ENCODE data around the gene PRICKLE4. TPM values are rescaled to one million over a fixed set of nuclear protein-coding genes. Genes with fewer than 3 reads are reported as not detected.
"Not testable (repeated sequence)": the region's sequence is repeated elsewhere in the genome, so short reads cannot be mapped to it uniquely, and the experiment has no call there.

Gene PRICKLE4
- total RNA-seq, 1 donor from 2014 or later, result 6.4 TPM

- DNase-seq (ENCODE audit: extremely low read depth, low read depth, low spot score), result no peak
Measured at GRCh38 chr6:41744236-41744787, 36.3 kb upstream of the PRICKLE4 start.

- no peak for DNase-seq (ENCODE audit: extremely low read depth, low read depth, low spot score)
Measured at GRCh38 chr6:41746107-41746506, 34.5 kb upstream of the PRICKLE4 start.

- no peak for DNase-seq (ENCODE audit: extremely low read depth, low read depth, low spot score)
Measured at GRCh38 chr6:41747256-41748101, 33.1 kb upstream of the PRICKLE4 start, which contains the start of gene PGC. Gene PGC, minus strand, starts transcription at chr6:41747397. Its CDS starts 63 bp downstream, at chr6:41747334.

GRCh38 chr6:41748102-41748477 lies 32.5 kb upstream of the PRICKLE4 start:
- no peak for DNase-seq (ENCODE audit: extremely low read depth, low read depth, low spot score)

DNA sequence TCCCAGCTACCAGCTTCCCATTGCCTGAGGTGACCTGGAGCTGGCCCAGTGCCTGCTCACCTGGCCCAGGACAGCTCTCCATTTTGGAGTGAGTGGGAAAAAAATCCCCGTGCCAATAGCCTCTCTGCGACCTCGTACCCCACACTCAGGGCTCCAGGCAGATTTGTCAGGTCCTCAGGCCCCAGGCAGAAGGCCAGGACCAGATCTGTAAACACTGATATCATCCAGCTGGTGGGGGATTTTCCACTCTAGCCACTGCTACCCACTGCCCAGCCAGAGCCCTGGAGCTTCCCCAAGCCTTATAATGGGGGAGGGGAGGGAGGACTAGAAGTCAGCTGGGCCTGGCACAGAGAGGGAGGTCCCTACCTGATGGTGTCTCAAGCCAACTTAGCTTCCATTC lies 32.0 kb upstream of the PRICKLE4 start:
- no peak for DNase-seq (ENCODE audit: extremely low read depth, low read depth, low spot score)

DNA sequence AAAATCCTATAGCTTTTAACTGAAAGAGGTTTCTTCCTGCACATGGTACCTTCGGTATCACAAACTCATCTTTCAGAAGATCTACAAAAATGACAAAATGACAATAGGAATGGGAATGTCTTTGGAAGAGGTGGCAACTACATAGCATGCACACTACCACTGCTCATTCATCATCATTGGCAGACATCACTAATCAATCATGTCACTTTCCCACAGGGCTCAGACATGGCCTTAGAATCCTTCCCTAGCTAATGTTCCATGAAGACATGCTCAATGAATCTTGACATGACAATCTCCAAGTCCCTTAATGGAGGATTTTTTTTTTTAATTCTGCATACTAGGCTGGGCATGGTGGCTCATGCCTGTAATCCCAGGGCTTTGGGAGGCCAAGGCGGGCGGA lies 30.2 kb upstream of the PRICKLE4 start:
- DNase-seq (ENCODE audit: extremely low read depth, low read depth, low spot score), result no peak

DNA sequence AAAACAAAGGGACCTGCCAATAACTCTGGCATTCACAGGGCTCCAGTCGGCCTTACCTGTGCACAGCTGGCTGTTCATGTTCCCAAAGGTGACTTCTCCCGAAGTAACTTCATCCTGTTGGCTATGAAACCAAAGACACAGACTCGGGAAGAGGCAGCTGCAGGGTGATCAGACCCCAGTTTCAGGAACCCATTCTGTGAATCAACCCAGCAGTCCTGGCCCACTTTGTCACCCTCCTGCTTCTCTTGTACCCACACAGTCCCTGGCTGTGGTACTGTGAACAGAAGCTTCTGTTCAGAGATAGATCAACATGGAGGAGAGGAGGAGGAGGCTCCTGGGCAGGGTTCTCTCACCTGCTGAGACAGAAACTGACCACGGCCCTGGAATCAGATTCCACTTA lies 24.7 kb upstream of the PRICKLE4 start:
- no peak for DNase-seq (ENCODE audit: extremely low read depth, low read depth, low spot score)

DNA sequence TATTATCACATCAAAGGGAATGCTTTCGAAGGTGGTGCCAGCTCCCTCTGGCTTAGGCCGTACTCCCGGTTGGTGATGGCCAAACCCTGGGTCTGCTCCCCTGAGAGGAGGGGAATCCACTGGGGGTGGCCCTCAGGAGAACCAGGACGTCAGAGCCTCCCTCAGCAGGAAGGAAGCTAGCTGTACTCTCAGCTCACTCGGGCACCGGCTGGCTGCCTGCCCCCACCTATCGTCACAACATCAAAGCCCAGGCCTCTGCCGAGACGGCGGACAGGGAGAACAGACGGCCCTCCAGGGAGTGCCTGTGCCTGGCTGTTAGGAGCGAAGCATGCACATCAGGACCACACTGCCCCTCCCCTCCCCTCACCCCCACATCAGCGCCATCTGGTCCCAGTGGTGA lies 24.2 kb upstream of the PRICKLE4 start:
- DNase-seq (ENCODE audit: extremely low read depth, low read depth, low spot score), result no peak

DNA sequence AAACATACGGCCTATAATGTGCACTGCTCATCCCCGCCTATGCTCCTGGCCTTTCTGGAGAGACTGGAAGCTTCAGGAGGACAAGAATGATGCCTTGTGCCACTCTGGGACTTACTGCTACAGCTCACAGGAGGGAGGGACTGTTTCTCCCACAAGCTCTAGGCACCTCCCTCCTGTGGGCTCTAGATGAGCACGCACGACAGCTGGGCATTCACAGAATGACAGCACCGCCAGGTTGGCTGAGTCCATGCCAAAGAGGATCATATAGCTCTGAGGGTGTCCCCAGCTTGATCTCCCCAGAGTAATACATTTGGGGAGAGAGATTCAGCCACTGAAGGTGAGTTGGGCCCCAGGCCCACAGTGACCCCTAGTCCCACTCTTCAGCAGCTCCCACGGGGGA lies 23.3 kb upstream of the PRICKLE4 start:
- no peak for DNase-seq (ENCODE audit: extremely low read depth, low read depth, low spot score)

DNA sequence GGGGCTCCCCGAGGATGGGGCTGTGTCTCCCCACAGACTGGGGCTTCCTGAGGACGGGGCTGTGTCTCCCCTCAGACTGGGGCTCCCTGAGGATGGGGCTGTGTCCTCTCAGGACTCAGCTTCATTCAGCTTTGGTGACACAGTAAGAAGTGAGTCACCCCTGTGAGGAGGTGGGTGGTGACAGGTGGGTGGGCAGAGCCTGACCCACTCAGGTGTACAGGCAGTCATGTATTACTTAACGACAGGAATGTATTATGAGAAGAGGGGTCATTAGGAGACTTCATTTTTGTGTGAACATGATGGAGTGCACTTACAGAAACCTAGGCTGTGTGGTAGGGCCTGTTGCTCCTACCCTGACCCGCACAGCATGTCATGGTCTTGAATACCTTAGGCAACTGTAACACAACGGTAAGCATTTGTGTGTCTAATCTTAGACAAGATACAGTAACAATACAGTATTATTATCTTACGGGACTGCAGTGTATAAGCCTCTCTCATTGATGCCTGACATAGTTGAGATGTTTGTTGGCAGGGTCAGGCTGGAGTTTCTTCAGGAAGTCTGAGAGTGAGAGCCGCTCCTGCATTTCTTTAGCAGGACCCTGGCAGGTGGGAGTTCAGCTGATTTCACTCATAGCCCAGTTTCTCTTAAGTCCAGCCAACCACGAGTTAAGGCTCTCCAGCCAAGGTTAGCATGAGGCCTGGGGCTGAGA lies 22.5 kb upstream of the PRICKLE4 start:
- DNase-seq (ENCODE audit: extremely low read depth, low read depth, low spot score), result no peak

- no peak for DNase-seq (ENCODE audit: extremely low read depth, low read depth, low spot score)
Measured at GRCh38 chr6:41758641-41759035, 21.9 kb upstream of the PRICKLE4 start.

GRCh38 chr6:41759106-41759904 lies 21.3 kb upstream of the PRICKLE4 start:
- no peak for DNase-seq (ENCODE audit: extremely low read depth, low read depth, low spot score)

DNA sequence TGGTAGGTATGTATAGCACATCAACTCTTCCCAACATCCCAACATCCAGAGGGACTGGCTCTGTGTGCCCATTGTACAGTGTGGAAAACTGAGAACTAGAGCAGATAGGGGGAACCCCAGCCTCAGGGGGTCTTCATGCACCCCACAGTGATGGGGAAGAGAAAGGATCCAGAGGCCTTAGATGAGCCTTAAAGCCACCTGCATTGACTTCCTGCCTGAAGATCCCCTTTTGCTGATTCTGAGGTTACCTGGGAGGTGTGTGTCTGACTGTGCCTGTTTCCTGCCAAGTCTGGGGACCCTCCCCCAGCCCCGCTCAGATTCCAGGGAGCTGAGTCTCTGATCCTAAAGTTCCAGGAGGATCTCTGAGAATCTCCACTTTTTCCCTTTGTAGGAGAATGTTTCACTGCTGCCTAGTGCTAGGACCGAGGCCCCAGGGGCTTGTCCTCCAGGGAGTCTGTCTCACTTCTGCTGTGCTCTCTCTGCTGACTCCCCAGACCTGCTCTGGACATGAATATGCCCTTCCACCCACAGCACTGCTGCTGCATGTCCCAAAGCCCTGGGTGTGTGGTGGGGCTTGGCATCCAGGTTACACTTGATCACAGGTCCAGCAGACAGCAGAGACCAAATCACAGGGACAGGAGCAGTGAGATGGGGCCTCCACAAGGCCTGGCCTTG lies 20.5 kb upstream of the PRICKLE4 start:
- no peak for DNase-seq (ENCODE audit: extremely low read depth, low read depth, low spot score)

- DNase-seq (ENCODE audit: extremely low read depth, low read depth, low spot score), result peak; percentile 85
Measured at GRCh38 chr6:41763470-41763869, 17.1 kb upstream of the PRICKLE4 start.

DNA sequence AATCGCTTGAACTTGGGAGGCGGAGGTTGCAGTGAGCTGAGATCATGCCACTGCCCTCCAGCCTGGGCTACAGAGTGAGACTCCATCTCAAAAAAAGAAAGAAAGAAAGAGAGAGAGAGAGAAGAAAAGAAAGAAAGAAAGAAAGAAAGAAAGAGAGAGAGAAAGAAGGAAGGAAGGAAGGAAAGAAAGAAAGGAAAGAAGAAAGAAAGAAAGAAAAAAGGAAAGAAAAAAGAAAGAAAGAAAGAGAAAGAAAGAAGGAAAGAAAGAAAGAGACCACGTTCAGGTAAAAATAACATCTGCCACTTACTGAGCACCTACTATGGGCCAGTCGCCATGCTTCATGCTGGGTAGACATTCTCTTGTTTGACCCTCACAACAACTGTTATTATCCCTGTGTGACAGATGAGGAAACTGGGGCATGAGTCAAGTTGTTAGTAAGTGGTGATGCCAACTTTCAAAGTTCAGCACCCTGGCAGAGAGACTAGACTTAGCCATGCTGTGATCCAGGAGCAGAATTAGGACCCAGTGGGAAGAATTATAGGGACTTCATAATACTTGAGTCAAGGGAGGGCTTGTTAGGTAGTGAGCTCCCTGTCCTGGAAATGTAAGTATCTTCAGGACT lies 14.4 kb upstream of the PRICKLE4 start:
- not testable (repeated sequence) for DNase-seq (ENCODE audit: extremely low read depth, low read depth, low spot score)

DNA sequence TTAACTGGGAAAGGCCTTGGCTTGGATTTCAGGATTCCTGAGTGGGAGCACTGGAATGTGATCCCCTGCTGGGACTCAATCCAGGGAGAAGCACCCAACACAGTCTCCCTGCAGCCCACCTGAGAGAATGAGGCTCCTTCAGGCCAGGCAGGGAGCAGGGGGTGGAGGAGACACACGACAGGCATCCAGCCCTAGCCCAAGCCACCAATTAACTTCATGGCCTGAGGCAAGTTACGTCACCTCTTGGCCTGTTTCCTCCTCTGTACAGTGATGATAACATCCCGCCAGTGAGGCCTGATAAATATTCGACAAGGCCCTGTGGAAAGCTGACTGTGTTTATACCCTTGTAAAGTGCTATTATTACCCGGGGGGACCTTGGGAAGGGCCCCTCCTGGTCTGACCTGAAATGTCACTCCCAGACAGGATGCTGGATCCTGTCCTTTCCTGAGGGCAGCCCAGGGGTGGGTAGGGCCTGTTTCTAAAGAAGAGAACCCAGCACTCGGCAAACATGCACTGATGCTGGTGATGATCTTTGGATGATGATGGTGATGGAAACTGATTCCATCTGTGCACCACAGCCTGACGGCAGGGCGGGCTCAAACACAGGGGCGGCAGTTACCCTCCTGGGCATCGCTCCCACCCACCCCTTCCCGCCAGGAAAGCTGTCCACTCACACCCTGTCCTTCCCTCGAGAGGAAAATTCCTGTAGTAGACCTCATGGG lies 13.3 kb upstream of the PRICKLE4 start:
- no peak for DNase-seq (ENCODE audit: extremely low read depth, low read depth, low spot score)

DNA sequence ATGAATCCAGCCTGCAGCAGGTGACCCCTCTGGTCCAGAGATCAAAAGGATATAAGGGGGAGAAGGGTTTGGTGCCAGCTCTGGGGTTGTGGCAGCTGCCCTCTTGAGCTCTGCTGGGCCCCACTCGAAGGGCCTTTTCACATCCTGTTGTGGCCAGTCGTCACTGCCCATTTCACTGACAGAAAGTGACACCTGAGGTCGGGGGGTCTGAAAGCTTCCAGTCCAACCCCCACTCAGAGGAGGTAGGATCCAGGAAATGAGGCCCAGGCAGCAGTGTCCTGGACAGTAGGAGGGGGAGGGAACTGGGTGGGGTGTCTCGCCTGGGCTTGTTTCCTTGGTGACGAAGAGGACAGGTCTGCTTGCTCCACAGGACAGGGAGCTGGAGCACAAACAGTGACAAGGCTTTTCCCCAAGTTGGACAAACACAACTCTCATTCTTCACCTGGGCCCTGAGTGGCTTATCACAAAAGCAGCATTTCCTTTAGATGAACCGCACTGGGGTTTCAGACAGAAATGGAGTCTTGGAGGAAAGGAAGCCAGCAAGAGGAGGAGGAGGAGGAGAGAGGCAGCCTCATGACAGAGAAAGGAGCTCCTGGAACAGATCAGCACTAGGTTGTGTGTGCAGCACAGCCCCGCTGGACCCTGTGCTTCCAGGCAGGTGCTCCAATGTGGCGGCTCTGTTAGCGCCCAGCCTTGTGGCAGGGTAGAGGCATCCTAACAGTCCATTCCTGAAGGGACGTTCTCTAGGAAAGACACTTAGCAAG lies 11.9 kb upstream of the PRICKLE4 start:
- DNase-seq (ENCODE audit: extremely low read depth, low read depth, low spot score), result no peak

GRCh38 chr6:41769376-41769775 lies 11.2 kb upstream of the PRICKLE4 start:
- no peak for DNase-seq (ENCODE audit: extremely low read depth, low read depth, low spot score)

All from glomerular endothelial cell (primary cell).